ENCODE data around the gene BST1. TPM values are rescaled to one million over a fixed set of nuclear protein-coding genes. Genes with fewer than 3 reads are reported as not detected.

Gene BST1
- total RNA-seq, 1 donor from 2014 or later: 4.9 TPM

GRCh38 chr4:15677507-15677988, 25.3 kb upstream of the BST1 start:
- no peak overlapping the region for H3K4me3 ChIP-seq (ENCODE audit: low read depth, low read length)
- no peak for TF ChIP-seq CTCF (IDR thresholded peaks at IDR 0.05; ENCODE audit: insufficient read depth, low read length, poor library complexity, severe bottlenecking)
- peak; percentile 96 for DNase-seq (ENCODE audit: low read depth)
- no peaks in the 10 kb centered on the region for H3K36me3 ChIP-seq (ENCODE audit: control insufficient read depth, insufficient read depth, low read length)
- no peaks in the 10 kb centered on the region for H3K27me3 ChIP-seq (ENCODE audit: control insufficient read depth, insufficient read depth, low read length)

GRCh38 chr4:15681067-15681371, 21.8 kb upstream of the BST1 start:
- DNase-seq (ENCODE audit: low read depth): no peak
- TF ChIP-seq CTCF (IDR thresholded peaks at IDR 0.05; ENCODE audit: insufficient read depth, low read length, poor library complexity, severe bottlenecking): no peak
- Histone ChIP-seq H3K4me3 (ENCODE audit: low read depth, low read length) (peak overlapping the region; percentile 93), H3K36me3 (ENCODE audit: control insufficient read depth, insufficient read depth, low read length) (peaks cover 2% of the 10 kb centered on the region), H3K27me3 (ENCODE audit: control insufficient read depth, insufficient read depth, low read length) (no peaks in the 10 kb centered on the region)

- H3K27me3 ChIP-seq (ENCODE audit: control insufficient read depth, insufficient read depth, low read length): no peaks in the 10 kb centered on the region
- peak within 1 kb of the TSS; percentile 93 for H3K4me3 ChIP-seq (ENCODE audit: low read depth, low read length)
- H3K36me3 ChIP-seq (ENCODE audit: control insufficient read depth, insufficient read depth, low read length): peaks cover 2% of the 10 kb centered on the region
- DNase-seq (ENCODE audit: low read depth): peak; percentile 91
- peak; percentile 14 for TF ChIP-seq CTCF (IDR thresholded peaks at IDR 0.05; ENCODE audit: insufficient read depth, low read length, poor library complexity, severe bottlenecking)
Measured at GRCh38 chr4:15681372-15682241, 21.3 kb upstream of the BST1 start, which contains the start of gene FAM200B. Gene FAM200B (plus strand): TSS chr4:15681827. CDS start chr4:15686978, 5,151 bp downstream.

GRCh38 chr4:15682242-15683142, 20.4 kb upstream of the BST1 start:
- Histone ChIP-seq H3K27me3 (ENCODE audit: control insufficient read depth, insufficient read depth, low read length) (no peaks in the 10 kb centered on the region), H3K36me3 (ENCODE audit: control insufficient read depth, insufficient read depth, low read length) (peaks cover 2% of the 10 kb centered on the region), H3K4me3 (ENCODE audit: low read depth, low read length) (peak overlapping the region; percentile 93)
- no peak for DNase-seq (ENCODE audit: low read depth)
- no peak for TF ChIP-seq CTCF (IDR thresholded peaks at IDR 0.05; ENCODE audit: insufficient read depth, low read length, poor library complexity, severe bottlenecking)

GRCh38 chr4:15683143-15683495, 19.7 kb upstream of the BST1 start:
- DNase-seq (ENCODE audit: low read depth): no peak
- no peak for TF ChIP-seq CTCF (IDR thresholded peaks at IDR 0.05; ENCODE audit: insufficient read depth, low read length, poor library complexity, severe bottlenecking)
- no peaks in the 10 kb centered on the region for H3K27me3 ChIP-seq (ENCODE audit: control insufficient read depth, insufficient read depth, low read length)
- H3K36me3 ChIP-seq (ENCODE audit: control insufficient read depth, insufficient read depth, low read length): peaks cover 2% of the 10 kb centered on the region
- peak overlapping the region; percentile 93 for H3K4me3 ChIP-seq (ENCODE audit: low read depth, low read length)

All from kidney epithelial cell (primary cell).